Mesendoderm (in vitro differentiated cells): Measurements from ENCODE around the gene CCNY.

ENCODE experiments used
- DNase-seq: peaks from one replicate; pipeline ENCODE4 v3.0.0; 2013
- H2AK5ac ChIP-seq: 2 replicates; pipeline ENCODE4 v1.6.1; 2013; ENCODE audit warnings: low read length, inconsistent platforms
- H2BK120ac ChIP-seq: 2 replicates; pipeline ENCODE4 v1.6.1; 2013; ENCODE audit warnings: low read depth, mild to moderate bottlenecking, low read length, moderate library complexity, mixed read lengths
- H2BK15ac ChIP-seq: replicated peaks from 2 replicates; pipeline ENCODE4 v1.6.1; 2013; ENCODE audit warnings: low read depth, mild to moderate bottlenecking, moderate library complexity
- H2BK5ac ChIP-seq: 2 replicates; pipeline ENCODE4 v1.6.1; 2013; ENCODE audit warnings: low read length, inconsistent platforms
- H3K18ac ChIP-seq: 2 replicates; pipeline ENCODE4 v1.6.1; 2013; ENCODE audit warnings: mild to moderate bottlenecking, low read length, mixed read lengths
- H3K23ac ChIP-seq: one replicate; pipeline ENCODE4 v1.6.1; 2013; ENCODE audit warnings: low read length
- H3K27ac ChIP-seq: 2 replicates; pipeline ENCODE4 v1.5.1; 2013; ENCODE audit warnings: low read depth, mild to moderate bottlenecking, inconsistent platforms, low read length, moderate library complexity
- H3K27me3 ChIP-seq: 2 replicates; pipeline ENCODE4 v1.6.1; 2013; ENCODE audit warnings: low read length, control low read depth, mild to moderate bottlenecking, inconsistent platforms; ENCODE audit not compliant: insufficient read depth, poor library complexity
- H3K36me3 ChIP-seq: 2 replicates; pipeline ENCODE4 v1.6.1; 2013; ENCODE audit warnings: low read length, inconsistent platforms; ENCODE audit not compliant: control insufficient read depth, insufficient read depth
- H3K4ac ChIP-seq: one replicate; pipeline ENCODE4 v1.6.1; 2013; ENCODE audit warnings: low read depth, mild to moderate bottlenecking, low read length, moderate library complexity
- H3K4me1 ChIP-seq: 2 replicates; pipeline ENCODE4 v1.6.1; 2013; ENCODE audit warnings: low read depth, low read length, inconsistent platforms; ENCODE audit not compliant: control insufficient read depth
- H3K4me2 ChIP-seq: 2 replicates; pipeline ENCODE4 v1.6.1; 2013; ENCODE audit warnings: low read length
- H3K4me3 ChIP-seq: 2 replicates; pipeline ENCODE4 v1.5.1; 2013; ENCODE audit warnings: mild to moderate bottlenecking, low read length
- H3K56ac ChIP-seq: one replicate; pipeline ENCODE4 v1.6.1; 2013; ENCODE audit warnings: low read length
- H3K79me1 ChIP-seq: 2 replicates; pipeline ENCODE4 v1.6.1; 2013; ENCODE audit warnings: low read length, inconsistent platforms
- H3K79me2 ChIP-seq: 2 replicates; pipeline ENCODE4 v1.6.1; 2013; ENCODE audit warnings: mild to moderate bottlenecking, low read length; ENCODE audit not compliant: control insufficient read depth, insufficient read depth
- H3K9ac ChIP-seq: 2 replicates; pipeline ENCODE4 v1.6.1; 2013; ENCODE audit warnings: low read length, inconsistent platforms
- H4K5ac ChIP-seq: one replicate; pipeline ENCODE4 v1.6.1; 2013; ENCODE audit warnings: low read length
- H4K8ac ChIP-seq: one replicate; pipeline ENCODE4 v1.6.1; 2013; ENCODE audit warnings: low read depth, mild to moderate bottlenecking, control low read depth, low read length, moderate library complexity
- WGBS: extraction: QIAGEN DNeasy Blood & Tissue Kit; methylation state at CpG from one replicate; pipeline ENCODE4 v1.1.7; 2013; ENCODE audit warnings: low lambda C conversion rate, missing lambda C conversion rate; ENCODE audit not compliant: insufficient coverage; ENCODE audit errors: extremely low coverage; 5-methylcytosine and 5-hydroxymethylcytosine counted together

The CCNY gene

GRCh38 chr10:35554461-35555056, 218.2 kb downstream of the CCNY start:
- no peak overlapping the region for H3K9ac ChIP-seq
- no peak overlapping the region for H3K56ac ChIP-seq
- no peak overlapping the region for H4K8ac ChIP-seq
- H3K27me3 ChIP-seq, result no peaks in the 10 kb centered on the region
- no peak overlapping the region for H3K27ac ChIP-seq
- no peaks in the 10 kb centered on the region for H3K79me1 ChIP-seq
- no peak overlapping the region for H4K5ac ChIP-seq
- no peak overlapping the region for H3K4me3 ChIP-seq
- WGBS, result no CpG with 5 or more reads among the region's 3 CpGs
- no peak overlapping the region for H3K23ac ChIP-seq
- H3K36me3 ChIP-seq, result no peaks in the 10 kb centered on the region
- H2BK15ac ChIP-seq, result no peak overlapping the region
- H2AK5ac ChIP-seq, result no peak overlapping the region
- H3K79me2 ChIP-seq, result no peaks in the 10 kb centered on the region
- no peaks in the 10 kb centered on the region for H3K4me1 ChIP-seq
- H3K4ac ChIP-seq, result no peak overlapping the region
- no peak overlapping the region for H2BK5ac ChIP-seq
- no peak overlapping the region for H3K4me2 ChIP-seq
- no peak overlapping the region for H3K18ac ChIP-seq
- no peak overlapping the region for H2BK120ac ChIP-seq
- DNase-seq, result no peak

GRCh38 chr10:35555962-35556930, 219.9 kb downstream of the CCNY start:
- Histone ChIP-seq H3K79me1 (no peaks in the 10 kb centered on the region), H3K4me3 (no peak overlapping the region), H3K4me1 (no peaks in the 10 kb centered on the region), H3K27me3 (no peaks in the 10 kb centered on the region), H3K23ac (no peak overlapping the region), H4K5ac (no peak overlapping the region), H2AK5ac (no peak overlapping the region), H3K36me3 (no peaks in the 10 kb centered on the region), H2BK15ac (no peak overlapping the region), H2BK120ac (no peak overlapping the region), H2BK5ac (no peak overlapping the region), H3K79me2 (no peaks in the 10 kb centered on the region), H3K56ac (no peak overlapping the region), H3K4ac (no peak overlapping the region), H4K8ac (no peak overlapping the region), H3K18ac (no peak overlapping the region), H3K27ac (no peak overlapping the region), H3K9ac (no peak overlapping the region), H3K4me2 (no peak overlapping the region)
- no CpG with 5 or more reads among the region's 6 CpGs for WGBS
- DNase-seq, result no peak

GRCh38 chr10:35558276-35558675, 222.0 kb downstream of the CCNY start:
- Histone ChIP-seq H3K27ac (no peak overlapping the region), H3K27me3 (no peaks in the 10 kb centered on the region), H2BK15ac (no peak overlapping the region), H4K5ac (no peak overlapping the region), H3K4me2 (no peak overlapping the region), H4K8ac (no peak overlapping the region), H3K56ac (no peak overlapping the region), H3K4ac (no peak overlapping the region), H2BK120ac (no peak overlapping the region), H3K36me3 (no peaks in the 10 kb centered on the region), H2BK5ac (no peak overlapping the region), H3K4me3 (no peak overlapping the region), H3K23ac (no peak overlapping the region), H3K79me2 (no peaks in the 10 kb centered on the region), H3K79me1 (no peaks in the 10 kb centered on the region), H3K4me1 (no peaks in the 10 kb centered on the region), H3K18ac (no peak overlapping the region), H3K9ac (no peak overlapping the region), H2AK5ac (no peak overlapping the region)
- WGBS, result no CpG with 5 or more reads among the region's 1 CpG
- DNase-seq, result no peak

DNA sequence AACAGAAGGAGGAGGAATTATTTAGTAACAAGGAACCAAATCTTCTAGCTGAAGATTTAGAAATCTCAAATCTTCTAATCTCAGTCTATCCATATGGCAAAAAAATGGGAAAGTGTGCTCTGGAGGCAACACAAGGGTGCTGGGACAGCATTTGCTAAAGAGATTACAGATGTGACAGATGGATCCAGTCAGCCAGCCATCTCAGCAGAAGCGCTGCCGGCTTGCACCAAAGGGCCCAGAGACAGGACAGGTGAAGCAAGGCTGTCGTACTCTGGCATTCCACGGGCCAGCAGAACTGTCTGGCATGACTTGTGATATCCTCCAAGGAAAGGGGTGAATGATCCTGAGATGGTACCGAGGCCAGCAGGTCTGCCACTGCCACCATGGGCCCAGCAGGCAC, 223.1 kb downstream of the CCNY start:
- no peak overlapping the region for H3K23ac ChIP-seq
- H3K4me3 ChIP-seq, result no peak overlapping the region
- no peak overlapping the region for H4K5ac ChIP-seq
- H3K18ac ChIP-seq, result no peak overlapping the region
- no peak overlapping the region for H3K4me2 ChIP-seq
- H3K4me1 ChIP-seq, result no peaks in the 10 kb centered on the region
- H3K79me1 ChIP-seq, result no peaks in the 10 kb centered on the region
- WGBS, result no CpG with 5 or more reads among the region's 5 CpGs
- no peak overlapping the region for H3K27ac ChIP-seq
- H3K4ac ChIP-seq, result no peak overlapping the region
- no peaks in the 10 kb centered on the region for H3K36me3 ChIP-seq
- H3K9ac ChIP-seq, result no peak overlapping the region
- H2AK5ac ChIP-seq, result no peak overlapping the region
- no peak overlapping the region for H2BK120ac ChIP-seq
- no peak overlapping the region for H4K8ac ChIP-seq
- DNase-seq, result no peak
- no peaks in the 10 kb centered on the region for H3K27me3 ChIP-seq
- H3K56ac ChIP-seq, result no peak overlapping the region
- no peaks in the 10 kb centered on the region for H3K79me2 ChIP-seq
- no peak overlapping the region for H2BK15ac ChIP-seq
- no peak overlapping the region for H2BK5ac ChIP-seq

GRCh38 chr10:35561715-35562114, 225.4 kb downstream of the CCNY start:
- Histone ChIP-seq H3K36me3 (peaks cover 2% of the 10 kb centered on the region), H3K4me2 (no peak overlapping the region), H4K8ac (no peak overlapping the region), H4K5ac (no peak overlapping the region), H3K27ac (no peak overlapping the region), H3K23ac (no peak overlapping the region), H3K79me1 (no peaks in the 10 kb centered on the region), H2AK5ac (no peak overlapping the region), H3K4me1 (no peaks in the 10 kb centered on the region), H3K18ac (no peak overlapping the region), H2BK15ac (no peak overlapping the region), H3K4me3 (no peak overlapping the region), H3K9ac (no peak overlapping the region), H3K4ac (no peak overlapping the region), H3K79me2 (no peaks in the 10 kb centered on the region), H3K56ac (no peak overlapping the region), H2BK5ac (no peak overlapping the region), H2BK120ac (no peak overlapping the region), H3K27me3 (no peaks in the 10 kb centered on the region)
- no peak for DNase-seq
- WGBS, result no CpG with 5 or more reads among the region's 5 CpGs
